GM21360 (cell line): ENCODE results near the gene FAM83G.
"Not testable (repeated sequence)": the region's sequence is repeated elsewhere in the genome, so short reads cannot be mapped to it uniquely, and the experiment has no call there.

Experiments used
- ATAC-seq: cut with Tn5 transposase; IDR thresholded peaks from one replicate; pipeline ENCODE4 v1.9.1; 2021; ENCODE audit warnings: mild to moderate bottlenecking, moderate library complexity; ENCODE audit not compliant: unreplicated experiment

The FAM83G gene

GRCh38 chr17:19023209-19023999 is 18.8 kb upstream of the FAM83G start:
- ATAC-seq = no peak

DNA sequence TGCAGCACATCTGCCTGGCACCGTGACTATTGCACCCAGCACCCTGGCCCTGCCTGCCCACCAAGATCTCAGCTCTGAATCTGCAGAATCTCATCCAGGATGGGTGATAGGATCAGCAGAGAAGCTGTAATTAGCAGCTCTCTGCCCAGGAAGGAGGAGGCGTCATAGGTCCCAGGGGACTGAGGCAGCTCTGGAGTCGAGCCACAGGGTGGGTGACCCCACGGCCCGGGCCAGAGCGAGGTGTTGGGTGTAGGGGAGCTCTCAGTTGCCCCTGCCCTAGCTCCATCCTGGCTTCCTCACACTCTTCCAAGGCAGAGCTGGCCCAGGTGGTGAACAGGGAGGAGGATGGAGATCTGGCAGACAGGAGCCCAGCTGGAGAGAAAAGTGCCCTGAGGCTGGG is 18.2 kb upstream of the FAM83G start:
- no peak for ATAC-seq

GRCh38 chr17:19022128-19022527 is 17.6 kb upstream of the FAM83G start:
- ATAC-seq = no peak

GRCh38 chr17:19021622-19022083 is 17.1 kb upstream of the FAM83G start:
- ATAC-seq = no peak

- ATAC-seq = not testable (repeated sequence)
These were observed 16.6 kb upstream of the FAM83G start for GRCh38 chr17:19021011-19021621.

DNA sequence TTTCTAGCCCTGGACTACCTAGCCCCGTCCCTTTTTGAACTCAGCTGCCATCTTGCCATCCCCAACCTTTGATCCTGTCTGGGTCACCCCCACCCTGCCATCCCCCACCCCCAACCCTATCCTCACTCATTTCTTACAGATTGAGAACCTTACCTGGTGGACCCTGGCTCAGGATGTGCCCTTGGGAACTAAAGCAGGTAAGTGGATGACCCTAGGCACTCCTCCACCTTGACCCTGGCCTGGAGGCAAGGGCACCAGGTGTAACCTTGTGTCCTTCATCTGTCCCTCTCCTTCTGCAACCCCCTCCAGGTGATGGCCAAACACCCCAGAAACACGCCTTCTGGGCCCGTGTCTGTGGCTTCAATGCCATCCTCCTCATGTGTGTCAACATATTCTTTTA is 15.5 kb upstream of the FAM83G start:
- ATAC-seq = no peak

- ATAC-seq = no peak
These were observed 14.7 kb upstream of the FAM83G start for GRCh38 chr17:19019041-19019941.

DNA sequence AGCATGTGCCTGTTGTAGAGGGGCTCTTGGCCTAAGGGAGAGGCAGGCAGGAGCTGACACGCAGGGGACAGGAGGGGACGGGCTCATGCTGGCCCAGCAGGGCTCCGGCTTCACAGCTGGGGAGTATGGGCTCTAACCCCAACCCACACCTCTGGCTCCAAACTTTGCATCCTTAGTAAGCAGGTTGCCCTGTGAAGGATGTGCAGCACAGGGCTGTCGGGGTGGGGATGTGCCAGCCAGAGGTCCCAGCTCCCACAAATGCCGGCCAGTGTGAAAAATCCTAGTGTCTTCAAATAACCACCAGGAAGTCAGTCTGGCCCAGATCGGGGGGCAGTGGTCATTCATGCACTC is 14.0 kb upstream of the FAM83G start:
- no peak for ATAC-seq

DNA sequence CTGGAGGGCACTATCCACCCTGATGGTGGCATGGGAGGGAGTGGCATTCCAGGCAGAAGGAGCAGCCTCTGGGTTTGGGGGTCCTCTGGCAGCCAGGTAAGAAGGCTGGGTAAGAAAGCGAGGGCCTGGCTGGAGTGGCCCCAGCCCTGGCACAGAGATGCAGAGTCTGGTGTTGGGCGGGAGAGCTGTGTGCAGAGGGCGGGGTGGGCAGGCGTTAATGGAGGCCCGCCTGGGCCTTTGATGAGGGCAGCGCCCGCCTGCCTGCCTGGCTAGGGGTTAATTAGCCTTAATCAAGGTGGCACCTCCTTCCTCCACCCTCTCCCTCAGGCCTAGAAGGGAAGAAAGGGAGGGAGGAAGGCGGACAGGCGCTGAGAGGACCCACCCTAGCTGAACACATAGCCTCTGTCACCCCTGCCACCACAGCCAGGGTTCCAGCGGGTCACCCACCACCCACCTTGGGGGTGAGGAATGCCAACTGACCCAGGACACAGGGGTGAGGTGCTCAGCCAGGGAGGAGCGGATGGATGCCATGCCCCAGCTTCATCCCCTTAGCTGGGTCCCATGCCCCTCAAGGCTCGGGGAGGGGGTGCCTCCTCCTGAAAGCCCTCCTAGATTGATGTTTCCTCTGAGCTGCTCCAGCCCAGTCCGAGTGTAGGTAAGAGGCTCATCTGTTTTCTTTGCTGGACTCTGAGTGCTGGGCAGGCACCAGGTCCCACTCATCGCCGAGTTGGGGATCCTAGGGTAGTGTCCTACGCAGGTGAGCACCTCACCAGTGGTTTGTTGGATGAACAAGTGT is 13.4 kb upstream of the FAM83G start:
- ATAC-seq = no peak

DNA sequence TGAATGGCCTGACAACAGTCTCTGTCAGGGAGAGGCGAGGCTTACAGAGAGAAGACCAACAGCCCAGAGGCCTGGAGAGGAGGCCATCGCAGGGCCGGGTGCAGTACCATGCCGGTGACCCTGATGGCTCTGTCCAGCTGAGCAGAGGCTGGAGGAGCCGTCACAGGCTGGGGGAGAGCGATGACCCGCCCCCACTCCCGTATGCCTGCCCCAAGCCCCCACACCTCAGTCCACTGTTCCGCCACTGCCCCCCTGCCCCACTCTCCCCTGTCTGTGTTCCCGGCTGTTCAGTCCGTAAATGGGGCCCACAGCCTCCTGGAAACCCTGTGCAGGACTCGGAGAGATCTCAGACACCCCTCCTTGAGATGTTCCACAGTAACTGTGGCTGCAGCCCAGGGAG is 12.8 kb upstream of the FAM83G start:
- ATAC-seq = no peak

- ATAC-seq = no peak
These were observed 12.3 kb upstream of the FAM83G start for GRCh38 chr17:19016881-19017280.

DNA sequence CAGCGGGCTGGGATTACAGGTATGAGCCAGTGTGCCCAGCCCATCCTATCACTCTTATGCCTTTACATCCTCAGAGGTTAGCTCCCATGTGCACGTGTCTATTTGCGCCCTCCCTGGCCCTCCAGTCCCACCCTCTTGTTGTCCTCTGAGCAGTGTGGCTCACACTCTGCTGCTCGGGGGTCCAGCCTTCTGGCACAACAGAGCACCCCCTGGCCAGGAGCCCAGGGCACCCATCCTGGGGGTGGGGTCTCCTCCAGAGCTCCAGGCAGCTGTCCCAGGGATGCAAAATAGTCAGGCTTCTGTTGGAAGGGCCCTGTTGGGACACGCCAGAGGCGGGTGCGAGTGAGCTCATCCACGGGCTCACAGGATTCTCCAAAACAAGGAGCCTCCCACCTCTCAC is 11.7 kb upstream of the FAM83G start:
- ATAC-seq = no peak

DNA sequence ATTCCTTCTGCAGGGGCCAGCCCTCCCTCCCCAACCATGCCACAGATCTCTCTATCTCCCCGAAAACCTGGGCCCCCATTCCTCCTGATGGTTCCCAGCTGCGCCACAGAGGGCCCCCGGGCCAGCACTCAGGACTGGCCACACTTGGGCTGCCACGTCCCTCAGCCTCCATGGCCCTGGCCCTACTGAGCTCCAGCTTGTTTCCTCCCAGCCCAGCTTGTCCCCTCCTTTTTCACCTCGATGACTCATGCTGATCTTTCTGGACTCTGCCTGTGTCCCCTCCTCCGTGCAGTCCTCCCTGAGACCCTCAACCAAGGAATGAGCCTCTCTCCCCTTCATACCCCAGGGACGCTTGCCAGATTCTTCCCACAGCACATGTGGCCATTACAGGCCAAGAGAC is 10.9 kb upstream of the FAM83G start:
- no peak for ATAC-seq

- no peak for ATAC-seq
These were observed 10.2 kb upstream of the FAM83G start for GRCh38 chr17:19014628-19015215.

DNA sequence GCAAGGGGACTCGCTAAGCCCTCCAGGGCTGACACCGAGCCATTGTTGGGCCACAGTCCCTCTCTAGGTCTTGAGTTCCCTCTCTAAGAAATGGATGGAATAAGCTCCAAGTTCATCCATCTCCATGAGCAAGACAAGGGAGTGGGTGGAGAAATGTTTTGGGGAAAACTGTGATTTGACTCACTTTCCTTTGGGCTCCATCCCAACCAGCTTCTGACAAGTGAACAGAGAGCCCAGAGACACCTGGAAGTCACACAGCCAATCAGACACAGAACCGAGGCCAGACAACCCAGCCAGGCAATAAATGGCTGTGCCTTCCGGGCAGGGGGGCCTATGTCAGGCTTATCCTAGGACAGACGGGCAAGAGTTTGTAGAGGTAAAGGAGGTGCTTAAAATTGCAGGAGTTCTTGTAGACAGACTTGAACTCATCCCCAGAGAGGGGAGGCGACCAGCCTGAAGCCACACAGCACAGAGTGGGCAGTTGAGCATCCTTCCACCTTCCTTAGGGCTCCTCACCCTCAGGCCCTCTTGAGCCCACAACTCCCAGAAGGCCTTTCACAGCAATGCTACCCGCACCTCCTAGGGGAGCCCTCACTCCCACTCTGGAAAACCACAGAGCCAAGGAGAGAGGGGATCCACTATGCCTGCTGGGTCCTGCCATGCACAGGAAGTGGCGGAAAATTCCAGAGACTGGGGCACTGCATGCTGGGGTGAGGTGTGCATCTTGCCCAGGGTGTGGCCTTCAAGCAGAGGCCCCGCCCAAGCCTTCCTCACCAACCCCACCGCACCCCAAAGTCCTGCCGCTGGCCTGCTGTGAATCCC is 9.5 kb upstream of the FAM83G start:
- no peak for ATAC-seq

DNA sequence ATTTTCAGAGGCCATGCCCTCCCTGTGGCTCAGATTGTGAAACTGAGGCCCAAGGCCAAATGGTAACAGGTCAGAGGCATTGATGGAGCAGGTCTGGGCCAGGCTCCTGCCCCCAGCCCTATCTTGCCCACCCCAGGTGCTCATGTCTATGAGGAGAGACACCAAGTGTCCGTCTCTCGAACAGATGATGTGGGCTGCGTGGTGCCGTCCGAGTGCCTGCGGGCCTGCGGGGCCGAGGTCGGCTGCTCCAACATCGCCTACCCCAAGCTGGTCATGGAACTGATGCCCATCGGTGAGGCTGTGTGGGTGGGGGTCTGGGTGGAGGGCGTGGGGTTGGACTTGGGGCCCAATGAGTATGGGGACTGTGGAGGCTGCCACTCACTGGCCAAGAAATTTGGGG is 8.7 kb upstream of the FAM83G start:
- ATAC-seq = no peak

GRCh38 chr17:19012171-19013080 is 7.9 kb upstream of the FAM83G start:
- no peak for ATAC-seq

DNA sequence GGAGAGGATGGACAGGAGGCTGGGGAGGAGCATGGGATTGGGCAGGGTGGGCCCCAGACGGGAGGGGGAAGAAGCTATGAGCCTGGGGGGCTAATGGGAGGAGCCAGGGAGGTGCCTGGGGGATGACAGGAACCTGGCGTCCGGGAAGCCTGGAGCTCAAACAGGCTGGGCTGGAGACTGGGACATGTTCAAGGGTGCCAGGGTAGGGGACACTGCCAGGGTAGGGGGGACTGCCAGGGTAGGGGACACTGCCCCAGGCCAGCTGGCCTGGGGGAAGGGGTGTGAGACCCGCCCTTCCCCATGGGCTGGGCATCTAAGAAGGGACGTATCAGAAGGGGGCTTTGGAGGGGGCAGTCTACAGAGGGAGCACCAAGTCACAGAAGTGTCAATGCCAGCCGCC is 7.0 kb upstream of the FAM83G start:
- no peak for ATAC-seq
